Activated T-cell treated with anti-CD3 and anti-CD28 coated beads, Interleukin-2, amount 50 U/mL, for 4 hours (primary cell): Measurements from ENCODE around the gene KRT80. TPM values are rescaled to one million over a fixed set of nuclear protein-coding genes. Genes with fewer than 3 reads are reported as not detected.

Experiments used
- ATAC-seq, 2 donors: fragments of 200-7000 bp; cut with Tn5 transposase; one replicate each; pipeline ENCODE4 v1.10.0; 2021
- DNase-seq: peaks from one replicate; pipeline ENCODE4 v3.0.0-alpha.2; 2020
- H3K27me3 Mint-ChIP-seq: one replicate; pipeline ENCODE4 v1.8.0; 2021; ENCODE audit warnings: low read depth, mixed read lengths
- H3K36me3 Mint-ChIP-seq: one replicate; pipeline ENCODE4 v1.8.0; 2022; ENCODE audit warnings: mixed read lengths; ENCODE audit not compliant: insufficient read depth
- H3K4me1 Mint-ChIP-seq: one replicate; pipeline ENCODE4 v1.8.0; 2021; ENCODE audit warnings: low read depth, mixed read lengths
- H3K4me3 Mint-ChIP-seq: one replicate; pipeline ENCODE4 v1.8.0; 2021; ENCODE audit warnings: mild to moderate bottlenecking, moderate library complexity, mixed read lengths
- H3K9me3 Mint-ChIP-seq: one replicate; pipeline ENCODE4 v1.8.0; 2021; ENCODE audit warnings: mixed read lengths
- total RNA-seq, 3 donors: library from RNA; stranded (reverse); gene quantifications; one replicate each; pipeline ENCODE4 v1.2.1, GENCODE V29; 2021

Gene KRT80
- total RNA-seq, 3 donors from 2014 or later: 0.05 to 0.08 TPM; not detected in 1

- H3K4me1 Mint-ChIP-seq: peaks cover 41% of the 10 kb centered on the region
- H3K27me3 Mint-ChIP-seq: no peaks in the 10 kb centered on the region
- H3K36me3 Mint-ChIP-seq: no peaks in the 10 kb centered on the region
- no peak overlapping the region for H3K4me3 Mint-ChIP-seq
- peak; percentile 41 to 64 for ATAC-seq
- DNase-seq: peak; percentile 66
- no peaks in the 10 kb centered on the region for H3K9me3 Mint-ChIP-seq
Observed at GRCh38 chr12:52156757-52157565, 34.9 kb downstream of the KRT80 start.

DNA sequence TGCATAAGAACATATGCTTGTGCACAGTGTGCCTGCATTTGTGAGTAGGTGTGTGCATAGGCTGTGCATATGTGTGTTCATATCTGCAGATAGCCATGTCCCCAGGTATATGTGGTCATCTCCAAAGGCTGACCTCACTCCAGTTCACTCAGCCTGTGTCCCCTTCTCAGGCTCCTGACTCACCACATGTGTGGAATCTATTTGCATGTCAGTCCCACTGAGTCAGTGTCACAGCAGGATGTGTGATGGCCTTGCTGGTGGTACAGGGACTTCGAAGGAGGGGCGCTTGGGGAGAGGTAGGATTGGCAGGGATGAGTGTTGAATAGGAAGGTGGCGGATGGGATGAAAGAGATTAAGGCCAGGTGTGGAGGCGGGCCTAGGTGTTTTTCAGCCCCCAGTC is 35.5 kb downstream of the KRT80 start:
- H3K36me3 Mint-ChIP-seq: no peaks in the 10 kb centered on the region
- H3K9me3 Mint-ChIP-seq: no peaks in the 10 kb centered on the region
- DNase-seq (no peak), ATAC-seq (no peak)
- H3K4me3 Mint-ChIP-seq: no peak overlapping the region
- peaks cover 40% of the 10 kb centered on the region for H3K4me1 Mint-ChIP-seq
- H3K27me3 Mint-ChIP-seq: no peaks in the 10 kb centered on the region

DNA sequence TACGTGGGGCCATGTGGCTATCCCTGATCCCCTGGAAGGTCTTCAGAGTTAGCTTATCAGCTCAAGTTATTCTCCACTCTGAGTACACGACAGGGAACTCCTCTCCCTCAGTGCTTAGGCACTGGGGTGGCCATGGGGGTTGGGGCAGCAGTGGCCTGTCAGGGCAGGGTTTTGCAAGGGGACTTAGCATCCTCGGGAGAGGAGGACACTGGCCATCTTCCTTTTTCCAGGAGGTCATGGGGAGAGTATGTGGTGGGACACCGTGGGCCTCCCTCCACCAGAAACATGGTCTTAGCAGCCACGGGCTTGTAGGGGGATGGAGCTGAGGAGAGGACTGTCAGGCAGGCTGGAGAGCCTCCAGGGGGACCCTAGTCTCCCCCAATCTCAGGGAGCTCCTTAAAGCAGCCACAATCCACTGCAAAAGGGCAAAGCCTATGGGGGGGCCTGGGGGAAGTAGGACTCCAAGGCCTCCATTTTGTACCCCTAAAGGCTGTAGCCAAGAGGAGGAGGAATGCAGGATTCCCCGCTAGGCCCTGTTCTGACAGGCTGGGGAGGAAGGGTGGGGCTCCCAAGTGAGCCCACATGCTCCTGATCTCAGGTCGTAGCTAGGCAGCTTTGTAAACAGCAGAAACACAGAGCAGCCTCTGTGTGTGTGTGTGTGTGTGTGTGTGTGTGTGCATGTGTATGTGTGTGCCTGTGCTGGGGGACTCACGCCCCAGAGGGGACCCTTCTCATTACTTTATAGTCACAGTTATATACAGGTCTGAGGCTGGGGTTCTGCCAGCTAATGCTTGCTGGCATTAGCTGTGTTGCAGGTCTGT is 36.6 kb downstream of the KRT80 start:
- Mint-ChIP-seq H3K4me1 (peaks cover 36% of the 10 kb centered on the region), H3K27me3 (no peaks in the 10 kb centered on the region), H3K36me3 (no peaks in the 10 kb centered on the region), H3K4me3 (no peak overlapping the region), H3K9me3 (no peaks in the 10 kb centered on the region)
- DNase-seq (no peak), ATAC-seq (no peak)

- no peak for ATAC-seq
Observed at GRCh38 chr12:52152905-52153317, 38.9 kb downstream of the KRT80 start.

DNA sequence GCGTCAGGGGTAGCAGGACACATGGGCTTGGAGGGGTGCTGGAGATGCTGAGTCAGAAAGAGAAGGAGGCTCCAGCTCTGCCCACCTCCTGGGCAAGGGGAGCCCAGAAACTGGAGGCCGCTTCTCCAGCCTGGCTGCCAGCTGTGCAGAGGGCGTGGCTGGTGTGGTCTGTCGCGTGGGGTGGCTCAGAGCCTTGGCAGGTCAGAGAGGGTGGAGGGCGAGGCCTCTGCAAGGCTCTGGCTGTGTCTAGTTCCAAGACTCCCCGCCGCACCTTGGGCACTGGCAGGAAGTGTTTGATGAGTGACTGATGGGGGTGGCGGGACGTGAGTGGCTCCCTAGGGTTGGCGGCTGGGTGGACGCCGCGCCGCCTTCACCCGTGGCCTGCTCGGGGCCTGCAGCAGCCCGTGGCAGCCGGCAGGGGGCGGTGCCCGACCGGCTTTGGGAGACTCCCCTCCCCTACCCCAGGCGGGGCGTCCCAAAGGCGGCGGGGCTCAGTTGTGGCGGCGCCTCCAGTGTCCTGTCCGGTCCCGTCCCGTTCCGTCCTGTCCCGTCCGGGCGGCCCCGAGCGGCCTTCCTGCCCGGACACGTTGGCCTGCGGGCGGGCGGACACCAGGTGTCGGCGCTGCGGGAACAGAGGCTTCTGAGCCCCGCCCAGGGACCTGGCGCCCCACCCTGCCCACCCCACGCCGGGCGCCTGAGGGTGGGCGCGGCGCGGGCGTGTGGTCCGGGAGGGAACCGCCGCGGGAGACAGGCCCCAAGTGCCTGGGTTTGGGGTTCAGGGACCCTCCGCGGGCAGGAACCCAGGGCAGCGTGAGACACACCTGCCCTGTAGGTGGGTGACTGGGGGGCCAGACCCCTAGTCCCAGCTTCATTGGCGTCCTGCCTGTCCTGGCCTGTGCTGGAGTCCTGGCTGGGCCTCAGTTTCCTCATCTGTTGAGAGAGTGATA is 39.7 kb downstream of the KRT80 start:
- H3K9me3 Mint-ChIP-seq: no peaks in the 10 kb centered on the region
- H3K27me3 Mint-ChIP-seq: no peaks in the 10 kb centered on the region
- no peaks in the 10 kb centered on the region for H3K36me3 Mint-ChIP-seq
- H3K4me1 Mint-ChIP-seq: peaks cover 36% of the 10 kb centered on the region
- ATAC-seq: peak; percentile 86 to 87
- peak; percentile 64 for DNase-seq
- peak overlapping the region; percentile 65 for H3K4me3 Mint-ChIP-seq

More at GRCh38 chr12:52152905-52153317, 38.9 kb downstream of the KRT80 start:
- DNase-seq: no peak
- Mint-ChIP-seq H3K27me3 (no peaks in the 10 kb centered on the region), H3K36me3 (no peaks in the 10 kb centered on the region), H3K9me3 (no peaks in the 10 kb centered on the region), H3K4me1 (peaks cover 36% of the 10 kb centered on the region), H3K4me3 (peak overlapping the region; percentile 26)

- no peaks in the 10 kb centered on the region for H3K36me3 Mint-ChIP-seq
- H3K4me3 Mint-ChIP-seq: peak overlapping the region; percentile 65
- no peaks in the 10 kb centered on the region for H3K27me3 Mint-ChIP-seq
- no peak for DNase-seq
- no peak for ATAC-seq
- no peaks in the 10 kb centered on the region for H3K9me3 Mint-ChIP-seq
- peaks cover 28% of the 10 kb centered on the region for H3K4me1 Mint-ChIP-seq
Observed at GRCh38 chr12:52151153-52151836, 40.5 kb downstream of the KRT80 start.

GRCh38 chr12:52149651-52150241 is 42.1 kb downstream of the KRT80 start:
- ATAC-seq (no peak), DNase-seq (no peak)
- no peak overlapping the region for H3K4me3 Mint-ChIP-seq
- no peaks in the 10 kb centered on the region for H3K27me3 Mint-ChIP-seq
- H3K9me3 Mint-ChIP-seq: no peaks in the 10 kb centered on the region
- H3K36me3 Mint-ChIP-seq: no peaks in the 10 kb centered on the region
- H3K4me1 Mint-ChIP-seq: peaks cover 13% of the 10 kb centered on the region

- peaks cover 12% of the 10 kb centered on the region for H3K4me1 Mint-ChIP-seq
- H3K27me3 Mint-ChIP-seq: no peaks in the 10 kb centered on the region
- no peaks in the 10 kb centered on the region for H3K36me3 Mint-ChIP-seq
- DNase-seq: no peak
- no peak overlapping the region for H3K4me3 Mint-ChIP-seq
- no peak for ATAC-seq
- no peaks in the 10 kb centered on the region for H3K9me3 Mint-ChIP-seq
Observed at GRCh38 chr12:52149182-52149641, 42.6 kb downstream of the KRT80 start.

GRCh38 chr12:52148464-52149181 is 43.2 kb downstream of the KRT80 start:
- Mint-ChIP-seq H3K9me3 (no peaks in the 10 kb centered on the region), H3K27me3 (no peaks in the 10 kb centered on the region), H3K4me3 (no peak overlapping the region), H3K36me3 (no peaks in the 10 kb centered on the region), H3K4me1 (peaks cover 8% of the 10 kb centered on the region)
- ATAC-seq: no peak
- DNase-seq: no peak

GRCh38 chr12:52147964-52148463 is 43.8 kb downstream of the KRT80 start:
- no peak for DNase-seq
- Mint-ChIP-seq H3K4me3 (no peak overlapping the region), H3K4me1 (peaks cover 8% of the 10 kb centered on the region), H3K9me3 (no peaks in the 10 kb centered on the region), H3K36me3 (no peaks in the 10 kb centered on the region), H3K27me3 (no peaks in the 10 kb centered on the region)
- ATAC-seq: no peak

- Mint-ChIP-seq H3K9me3 (no peaks in the 10 kb centered on the region), H3K4me1 (peaks cover 6% of the 10 kb centered on the region), H3K27me3 (no peaks in the 10 kb centered on the region), H3K36me3 (no peaks in the 10 kb centered on the region), H3K4me3 (no peak overlapping the region)
- ATAC-seq: no peak
- DNase-seq: no peak
Observed at GRCh38 chr12:52147367-52147963, 44.3 kb downstream of the KRT80 start.

DNA sequence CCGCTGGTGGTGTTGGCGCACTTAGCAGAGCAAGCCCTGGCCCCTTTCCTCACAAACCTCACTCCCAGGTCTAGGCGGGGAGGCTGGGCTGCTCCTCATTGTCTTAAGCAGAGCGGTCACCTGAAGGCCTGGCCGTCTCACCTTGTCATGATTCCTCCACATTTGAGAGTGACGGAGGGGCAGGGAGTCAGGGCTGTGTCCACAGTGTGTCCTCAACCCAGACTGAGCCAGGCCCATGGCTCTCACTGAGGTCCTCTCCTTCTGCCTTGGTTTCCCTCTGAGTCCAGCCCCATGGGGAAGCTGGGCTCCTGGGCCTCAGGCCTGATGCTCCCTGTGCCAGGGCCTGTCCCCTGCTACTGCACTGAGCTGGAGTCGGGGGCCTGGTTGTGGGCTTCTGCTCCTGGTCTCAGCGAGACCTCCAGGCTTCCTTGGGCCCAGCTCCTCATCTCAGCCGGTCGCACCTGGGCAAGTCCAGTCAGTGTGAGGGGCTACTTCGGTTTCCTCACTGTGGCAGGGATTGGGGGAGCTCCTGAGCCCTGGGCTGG is 44.9 kb downstream of the KRT80 start:
- no peaks in the 10 kb centered on the region for H3K9me3 Mint-ChIP-seq
- no peaks in the 10 kb centered on the region for H3K36me3 Mint-ChIP-seq
- no peak overlapping the region for H3K4me3 Mint-ChIP-seq
- no peaks in the 10 kb centered on the region for H3K27me3 Mint-ChIP-seq
- H3K4me1 Mint-ChIP-seq: peaks cover 5% of the 10 kb centered on the region
- ATAC-seq (no peak), DNase-seq (no peak)
